K562 (cell line): ENCODE data around the gene SPRY2. TPM values are rescaled to one million over a fixed set of nuclear protein-coding genes. Genes with fewer than 3 reads are reported as not detected.

Source experiments
- ATAC-seq: fragments of 200-7000 bp; cut with Tn5 transposase; 3 replicates; pipeline ENCODE4 v1.9.1; 2020; ENCODE audit warnings: moderate library complexity
- BruUV-seq: library from RNA; stranded (reverse); fragments of 400-500 nt; replicated peaks from 2 replicates; lab custom pipeline; 2021; lab: Mats Ljungman, UMichigan
- CTCF ChIA-PET: fragments of 300-600 bp; formaldehyde crosslinking; extraction: SDS; loops from one replicate; lab custom pipeline; 2021; ENCODE audit warnings: low intra/inter-chr PET ratio; lab: Yijun Ruan, JAX
- POLR2A ChIA-PET: fragments of 300-600, 350-650 bp; sonication (Branson Sonifier 250); formaldehyde crosslinking; extraction: SDS; loops from one replicate; lab custom pipeline; 2021; ENCODE audit warnings: antibody characterized with exemption, inconsistent platforms; lab: Yijun Ruan, JAX
- DNase-seq, 4 experiments: peaks; one replicate each; pipeline versions ENCODE4 v3.0.0 to v3.0.0-alpha.2; 2011 to 2018; ENCODE audit warnings: low spot score in 3 of 4, mixed read lengths in 3 of 4; ENCODE audit errors: extremely low read depth in 1 of 4
- FAIRE-seq: peaks from 2 replicates; lab custom pipeline; 2011; peaks lifted over from hg19 to GRCh38; lab: Jason Lieb, UNC
- H2AFZ ChIP-seq: 2 replicates; pipeline ENCODE4 v1.6.0; 2011; ENCODE audit warnings: low read depth, low read length, control low read depth, inconsistent platforms
- H3K27ac ChIP-seq: fragments of 200-600 bp; 3 replicates; pipeline ENCODE4 v1.8.0; 2011; ENCODE audit warnings: low read depth, mild to moderate bottlenecking, control low read depth, inconsistent platforms, low read length, moderate library complexity, mixed read lengths; ENCODE audit errors: extremely low read depth
- H3K27me3 ChIP-seq, 2 experiments: fragments of 300-600 bp in 1 of 2; 2 replicates in 1 of 2; 3 replicates in 1 of 2; pipeline versions ENCODE4 v1.6.0 to v1.8.0; 2011; ENCODE audit warnings: inconsistent platforms in 2 of 2, low read length in 2 of 2, mild to moderate bottlenecking in 1 of 2, mixed read lengths in 1 of 2, moderate library complexity in 1 of 2; ENCODE audit not compliant: control insufficient read depth in 2 of 2, insufficient read depth in 2 of 2
- H3K36me3 ChIP-seq: fragments of 300-600 bp; 3 replicates; pipeline ENCODE4 v1.8.0; 2011; ENCODE audit warnings: mild to moderate bottlenecking, low read length, inconsistent platforms; ENCODE audit not compliant: control insufficient read depth, insufficient read depth
- H3K4me1 ChIP-seq, 2 experiments: fragments of 200-600 bp in 1 of 2; replicated peaks in 1 of 2; 2 replicates in 1 of 2; 3 replicates in 1 of 2; pipeline versions ENCODE4 v1.5.1 to v1.8.0; 2011; ENCODE audit warnings: inconsistent platforms in 2 of 2, low read length in 2 of 2, mild to moderate bottlenecking in 1 of 2, mixed read lengths in 1 of 2, moderate library complexity in 1 of 2; ENCODE audit not compliant: control insufficient read depth in 2 of 2, insufficient read depth in 2 of 2
- H3K4me2 ChIP-seq: 2 replicates; pipeline ENCODE4 v1.6.1; 2011; ENCODE audit warnings: low read length, control low read depth, inconsistent platforms, mixed read lengths; ENCODE audit not compliant: insufficient read depth
- H3K4me3 ChIP-seq: fragments of 200-600 bp; sonication (generic), shearing (Covaris generic); 2 replicates; pipeline ENCODE4 v1.5.1; 2016; ENCODE audit warnings: control low read depth, inconsistent platforms
- H3K79me2 ChIP-seq: fragments of 200-600 bp; 3 replicates; pipeline ENCODE4 v1.8.0; 2011; ENCODE audit warnings: low read length, inconsistent platforms; ENCODE audit not compliant: control insufficient read depth, insufficient read depth
- H3K9ac ChIP-seq, 2 experiments: 2 replicates each; pipeline versions ENCODE4 v1.6.0 to v1.6.1; 2011; ENCODE audit warnings: low read depth in 2 of 2, low read length in 2 of 2, control low read depth in 1 of 2, inconsistent platforms in 1 of 2, mild to moderate bottlenecking in 1 of 2, mixed read lengths in 1 of 2; ENCODE audit not compliant: insufficient read depth in 1 of 2
- H3K9me1 ChIP-seq: one replicate; pipeline ENCODE4 v1.6.0; 2011; ENCODE audit warnings: inconsistent platforms, mild to moderate bottlenecking, low read length, moderate library complexity; ENCODE audit not compliant: control insufficient read depth, insufficient read depth
- H3K9me3 ChIP-seq: replicated peaks from 2 replicates; pipeline ENCODE4 v1.5.1; 2011; ENCODE audit warnings: low read depth, low read length, inconsistent platforms; ENCODE audit not compliant: control insufficient read depth, insufficient read depth
- H4K20me1 ChIP-seq: replicated peaks from 2 replicates; pipeline ENCODE4 v1.6.1; 2011; ENCODE audit warnings: low read length, inconsistent platforms, mixed read lengths; ENCODE audit not compliant: control insufficient read depth, insufficient read depth
- CREM ChIP-seq: IDR thresholded peaks from 2 replicates; pipeline ENCODE4 v1.6.1; 2014; ENCODE audit warnings: antibody characterized with exemption, low read depth
- ETV5 ChIP-seq: sonication (generic); formaldehyde crosslinking; IDR thresholded peaks from 2 replicates; pipeline ENCODE4 v1.4.0; 2020; ENCODE audit warnings: low read depth, mild to moderate bottlenecking, missing genetic modification reagents
- FOSL1 ChIP-seq: fragments of 200-800 bp; sonication (Bioruptor generic); conservative IDR thresholded peaks from 2 replicates; pipeline ENCODE4 v1.6.1; 2016; ENCODE audit warnings: missing genetic modification characterization, missing compliant biosample characterization
- GABPB1 ChIP-seq: sonication (generic); formaldehyde crosslinking; IDR thresholded peaks from 2 replicates; pipeline ENCODE4 v1.8.0; 2022; ENCODE audit warnings: mild to moderate bottlenecking, missing genetic modification reagents
- GTF2E2 ChIP-seq: fragments of 200-800 bp; sonication (Bioruptor generic); IDR thresholded peaks from 2 replicates; pipeline ENCODE4 v1.6.1; 2016; ENCODE audit warnings: missing genetic modification characterization, missing compliant biosample characterization
- MTA2 ChIP-seq: fragments of 450-650 bp; IDR thresholded peaks from 2 replicates; pipeline ENCODE4 v1.6.1; 2016; ENCODE audit warnings: low read depth
- MTF1 ChIP-seq: fragments of 250-450 bp; sonication (Bioruptor Pico); IDR thresholded peaks from 2 replicates; pipeline ENCODE4 v1.9.0; 2021; ENCODE audit warnings: moderate library complexity, mild to moderate bottlenecking, inconsistent platforms, borderline replicate concordance
- NFATC3 ChIP-seq: fragments of 450-650 bp; IDR thresholded peaks from 2 replicates; pipeline ENCODE4 v1.6.1; 2017; ENCODE audit warnings: mild to moderate bottlenecking
- NR2F6 ChIP-seq: fragments of 450-650 bp; formaldehyde crosslinking; IDR thresholded peaks from 2 replicates; pipeline ENCODE4 v1.4.0; 2020; ENCODE audit warnings: mild to moderate bottlenecking
- TGIF2 ChIP-seq: sonication (generic); formaldehyde crosslinking; IDR thresholded peaks from 2 replicates; pipeline ENCODE4 v1.8.1; 2022; ENCODE audit warnings: mild to moderate bottlenecking, missing genetic modification reagents, moderate library complexity
- ZNF124 ChIP-seq: sonication (generic); formaldehyde crosslinking; IDR thresholded peaks from 2 replicates; pipeline ENCODE4 v1.8.1; 2022; ENCODE audit warnings: missing genetic modification reagents
- WGBS: fragments of 100-300 bp; shearing (Covaris generic); methylation state at CpG from one replicate; pipeline ENCODE4 v1.1.6; 2016; ENCODE audit warnings: low coverage, mixed read lengths; ENCODE audit not compliant: insufficient coverage; ENCODE audit errors: missing lambda C conversion rate; 5-methylcytosine and 5-hydroxymethylcytosine counted together
- in situ Hi-C: fragments of 300-500 bp; cut with MboI; formaldehyde crosslinking; loops from 4 replicates; pipeline ENCODE4 v1.15.0; 2018; ENCODE audit warnings: inconsistent platforms, mixed read lengths
- intact Hi-C: fragments of 100-400 bp; cut with micrococcal nuclease; formaldehyde crosslinking; loops from 2 replicates; pipeline ENCODE4 v1.14.2; 2022
- polyA plus RNA-seq, 8 experiments: library from polyadenylated mRNA; depleted of rRNA in 4 of 8; stranded (reverse) in 5 of 8; unstranded in 3 of 8; fragments of >200 nt; fragmentation: Nextera tagmentation in 2 of 8; fragmentation: Illumina TruSeq in 1 of 8; extraction: Ambion mirVana in 2 of 8; extraction: Trizol in 1 of 8; gene quantifications; 2 replicates each; pipeline versions ENCODE4 v1.2.1 to v1.2.3, GENCODE V29; 2011 to 2014; ENCODE audit warnings: inconsistent platforms in 1 of 8, missing spikeins in 1 of 8
- total RNA-seq, 7 experiments: library from RNA; depleted of rRNA in 6 of 7; stranded (reverse); fragments of >200 nt in 6 of 7; fragmentation: Illumina TruSeq in 2 of 7; extraction: Trizol in 2 of 7; gene quantifications; 2 replicates each; pipeline versions ENCODE4 v1.2.1 to v1.2.3, GENCODE V29; 2011 to 2021; ENCODE audit warnings: low replicate concordance in 1 of 7
- TF ChIP-seq, protein P1 (sequence below): fragments of 450-650 bp; formaldehyde crosslinking; IDR thresholded peaks from 2 replicates; pipeline ENCODE4 v1.4.0; 2020; ENCODE audit warnings: mild to moderate bottlenecking, moderate library complexity
- TF ChIP-seq, protein P2 (sequence below): sonication (generic); formaldehyde crosslinking; IDR thresholded peaks from 2 replicates; pipeline ENCODE4 v1.8.1; 2023; ENCODE audit warnings: mild to moderate bottlenecking, missing genetic modification reagents
- TF ChIP-seq, protein P3 (sequence below): sonication (generic); formaldehyde crosslinking; IDR thresholded peaks from 2 replicates; pipeline ENCODE4 v1.8.0; 2022; ENCODE audit warnings: missing genetic modification reagents, mild to moderate bottlenecking, borderline replicate concordance
- TF ChIP-seq, protein P4 (sequence below): fragments of 450-650 bp; IDR thresholded peaks from 2 replicates; pipeline ENCODE4 v1.6.1; 2016; ENCODE audit warnings: borderline replicate concordance

Gene SPRY2
- total and polyA plus RNA-seq, 9 of the 15 experiments (the other 6 are each of a cell fraction or from before 2014, with no cell fraction given) = 1.8 to 7.8 (median 3.4) TPM

DNA sequence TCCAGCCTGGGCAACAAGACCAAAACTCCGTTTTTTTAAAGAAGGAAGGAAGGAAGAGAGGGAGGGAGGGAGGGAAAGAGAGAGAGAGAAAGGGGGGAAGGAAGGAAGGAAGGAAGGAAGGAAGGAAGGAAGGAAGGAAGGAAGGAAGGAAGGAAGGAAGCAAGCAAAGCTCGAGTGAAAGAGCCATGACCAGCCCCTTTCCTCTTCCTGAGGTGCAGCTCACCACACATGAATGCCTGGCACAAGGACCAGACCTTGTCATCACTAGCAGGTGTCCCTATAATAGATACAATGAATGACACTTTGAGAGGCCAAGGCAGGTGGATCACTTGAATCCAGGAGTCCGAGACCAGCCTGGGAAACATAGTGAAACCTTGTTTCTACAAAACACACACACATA lies 31.0 kb downstream of the SPRY2 start (continued):
- TF ChIP-seq, protein P1, sequence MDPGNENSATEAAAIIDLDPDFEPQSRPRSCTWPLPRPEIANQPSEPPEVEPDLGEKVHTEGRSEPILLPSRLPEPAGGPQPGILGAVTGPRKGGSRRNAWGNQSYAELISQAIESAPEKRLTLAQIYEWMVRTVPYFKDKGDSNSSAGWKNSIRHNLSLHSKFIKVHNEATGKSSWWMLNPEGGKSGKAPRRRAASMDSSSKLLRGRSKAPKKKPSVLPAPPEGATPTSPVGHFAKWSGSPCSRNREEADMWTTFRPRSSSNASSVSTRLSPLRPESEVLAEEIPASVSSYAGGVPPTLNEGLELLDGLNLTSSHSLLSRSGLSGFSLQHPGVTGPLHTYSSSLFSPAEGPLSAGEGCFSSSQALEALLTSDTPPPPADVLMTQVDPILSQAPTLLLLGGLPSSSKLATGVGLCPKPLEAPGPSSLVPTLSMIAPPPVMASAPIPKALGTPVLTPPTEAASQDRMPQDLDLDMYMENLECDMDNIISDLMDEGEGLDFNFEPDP (CRISPR knock-in tag) = no peak
- TF ChIP-seq MTA2 = no peak
- no peak for TF ChIP-seq ETV5 (CRISPR knock-in tag)
- no peak for TF ChIP-seq TGIF2

DNA sequence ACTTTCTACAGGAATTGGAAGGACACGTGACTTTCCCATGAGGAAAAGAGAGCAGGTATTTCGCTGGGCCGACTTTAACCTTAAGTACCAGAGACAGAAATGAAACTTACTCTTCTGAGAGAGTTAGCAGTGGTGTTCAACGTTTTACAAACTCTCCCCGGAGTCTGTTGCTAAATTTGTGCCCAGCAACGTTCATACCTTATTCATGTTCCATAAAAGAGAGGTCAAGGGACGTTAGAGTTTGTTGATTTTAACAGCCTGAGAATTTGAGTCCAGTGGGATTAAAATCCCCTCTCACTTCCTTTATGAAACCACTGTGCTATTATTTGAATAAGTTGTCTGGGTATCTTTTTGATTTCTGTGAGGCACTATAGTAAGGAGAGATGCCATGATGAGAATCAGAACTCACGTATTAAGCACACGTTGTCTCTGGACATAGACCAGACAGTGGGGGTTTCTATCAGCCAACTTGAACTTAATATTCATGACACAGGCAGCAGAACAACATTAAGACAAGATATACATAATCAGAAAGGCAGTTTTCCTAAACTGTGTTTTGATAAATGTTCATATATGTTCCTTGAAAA lies 33.4 kb downstream of the SPRY2 start:
- WGBS = 1% methylated on average over 9 of the region's 9 CpGs
- CTCF ChIA-PET = interaction anchor here (0.6 kb wide), 1 partner anchor 605 kb away, joined by 3 read pairs; no protein-coding TSS in a partner anchor
- DNase-seq = no peak
- no peak for TF ChIP-seq NFATC3
- no peak for TF ChIP-seq MTF1 (CRISPR knock-in tag)
- TF ChIP-seq ZNF124 (CRISPR knock-in tag) = no peak
- TF ChIP-seq CREM = no peak
- no peak for TF ChIP-seq NR2F6
- TF ChIP-seq GABPB1 (CRISPR knock-in tag) = no peak
- TF ChIP-seq, protein P2, sequence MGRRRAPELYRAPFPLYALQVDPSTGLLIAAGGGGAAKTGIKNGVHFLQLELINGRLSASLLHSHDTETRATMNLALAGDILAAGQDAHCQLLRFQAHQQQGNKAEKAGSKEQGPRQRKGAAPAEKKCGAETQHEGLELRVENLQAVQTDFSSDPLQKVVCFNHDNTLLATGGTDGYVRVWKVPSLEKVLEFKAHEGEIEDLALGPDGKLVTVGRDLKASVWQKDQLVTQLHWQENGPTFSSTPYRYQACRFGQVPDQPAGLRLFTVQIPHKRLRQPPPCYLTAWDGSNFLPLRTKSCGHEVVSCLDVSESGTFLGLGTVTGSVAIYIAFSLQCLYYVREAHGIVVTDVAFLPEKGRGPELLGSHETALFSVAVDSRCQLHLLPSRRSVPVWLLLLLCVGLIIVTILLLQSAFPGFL (CRISPR knock-in tag) = no peak
- TF ChIP-seq GTF2E2 (tag) = no peak
- TF ChIP-seq FOSL1 (tag) = no peak
- TF ChIP-seq, protein P3, sequence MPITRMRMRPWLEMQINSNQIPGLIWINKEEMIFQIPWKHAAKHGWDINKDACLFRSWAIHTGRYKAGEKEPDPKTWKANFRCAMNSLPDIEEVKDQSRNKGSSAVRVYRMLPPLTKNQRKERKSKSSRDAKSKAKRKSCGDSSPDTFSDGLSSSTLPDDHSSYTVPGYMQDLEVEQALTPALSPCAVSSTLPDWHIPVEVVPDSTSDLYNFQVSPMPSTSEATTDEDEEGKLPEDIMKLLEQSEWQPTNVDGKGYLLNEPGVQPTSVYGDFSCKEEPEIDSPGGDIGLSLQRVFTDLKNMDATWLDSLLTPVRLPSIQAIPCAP (CRISPR knock-in tag) = no peak
- TF ChIP-seq, protein P4, sequence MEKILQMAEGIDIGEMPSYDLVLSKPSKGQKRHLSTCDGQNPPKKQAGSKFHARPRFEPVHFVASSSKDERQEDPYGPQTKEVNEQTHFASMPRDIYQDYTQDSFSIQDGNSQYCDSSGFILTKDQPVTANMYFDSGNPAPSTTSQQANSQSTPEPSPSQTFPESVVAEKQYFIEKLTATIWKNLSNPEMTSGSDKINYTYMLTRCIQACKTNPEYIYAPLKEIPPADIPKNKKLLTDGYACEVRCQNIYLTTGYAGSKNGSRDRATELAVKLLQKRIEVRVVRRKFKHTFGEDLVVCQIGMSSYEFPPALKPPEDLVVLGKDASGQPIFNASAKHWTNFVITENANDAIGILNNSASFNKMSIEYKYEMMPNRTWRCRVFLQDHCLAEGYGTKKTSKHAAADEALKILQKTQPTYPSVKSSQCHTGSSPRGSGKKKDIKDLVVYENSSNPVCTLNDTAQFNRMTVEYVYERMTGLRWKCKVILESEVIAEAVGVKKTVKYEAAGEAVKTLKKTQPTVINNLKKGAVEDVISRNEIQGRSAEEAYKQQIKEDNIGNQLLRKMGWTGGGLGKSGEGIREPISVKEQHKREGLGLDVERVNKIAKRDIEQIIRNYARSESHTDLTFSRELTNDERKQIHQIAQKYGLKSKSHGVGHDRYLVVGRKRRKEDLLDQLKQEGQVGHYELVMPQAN = no peak

More for the DNA sequence above, 33.4 kb downstream of the SPRY2 start:
- FAIRE-seq (no peak), ATAC-seq (no peak)
- no peaks in the 10 kb centered on the region for H3K36me3 ChIP-seq
- H3K79me2 ChIP-seq = no peaks in the 10 kb centered on the region
- H3K4me3 ChIP-seq = no peak overlapping the region
- no TSS peak for BruUV-seq
- no peak overlapping the region for H2AFZ ChIP-seq
- H3K9me3 ChIP-seq = no peaks in the 10 kb centered on the region
- H3K27me3 ChIP-seq = 0 out of 5 replicates have a peak, but pooled peaks cover 0 to 2% of the 10 kb centered on the region in 2 experiments
- no peaks in the 10 kb centered on the region for H4K20me1 ChIP-seq
- H3K9ac ChIP-seq = no peak overlapping the region
- POLR2A ChIA-PET = interaction anchor here (1.2 kb wide), 1 partner anchor 10 kb away, joined by 3 read pairs; no protein-coding TSS in a partner anchor
- in situ Hi-C loops (no loop called here), intact Hi-C loops (no loop called here)
- no peak overlapping the region for H3K4me2 ChIP-seq
- no peak overlapping the region for H3K27ac ChIP-seq
- H3K4me1 ChIP-seq = no peaks in the 10 kb centered on the region
- H3K9me1 ChIP-seq = no peaks in the 10 kb centered on the region
